Measurements from ENCODE around the gene TBC1D8. TPM values are rescaled to one million over a fixed set of nuclear protein-coding genes. Genes with fewer than 3 reads are reported as not detected.

The TBC1D8 gene
- 2.7 TPM for polyA plus RNA-seq (2013, experiment 1 of 2)
- 2.9 TPM for polyA plus RNA-seq (2013, experiment 2 of 2)

DNA sequence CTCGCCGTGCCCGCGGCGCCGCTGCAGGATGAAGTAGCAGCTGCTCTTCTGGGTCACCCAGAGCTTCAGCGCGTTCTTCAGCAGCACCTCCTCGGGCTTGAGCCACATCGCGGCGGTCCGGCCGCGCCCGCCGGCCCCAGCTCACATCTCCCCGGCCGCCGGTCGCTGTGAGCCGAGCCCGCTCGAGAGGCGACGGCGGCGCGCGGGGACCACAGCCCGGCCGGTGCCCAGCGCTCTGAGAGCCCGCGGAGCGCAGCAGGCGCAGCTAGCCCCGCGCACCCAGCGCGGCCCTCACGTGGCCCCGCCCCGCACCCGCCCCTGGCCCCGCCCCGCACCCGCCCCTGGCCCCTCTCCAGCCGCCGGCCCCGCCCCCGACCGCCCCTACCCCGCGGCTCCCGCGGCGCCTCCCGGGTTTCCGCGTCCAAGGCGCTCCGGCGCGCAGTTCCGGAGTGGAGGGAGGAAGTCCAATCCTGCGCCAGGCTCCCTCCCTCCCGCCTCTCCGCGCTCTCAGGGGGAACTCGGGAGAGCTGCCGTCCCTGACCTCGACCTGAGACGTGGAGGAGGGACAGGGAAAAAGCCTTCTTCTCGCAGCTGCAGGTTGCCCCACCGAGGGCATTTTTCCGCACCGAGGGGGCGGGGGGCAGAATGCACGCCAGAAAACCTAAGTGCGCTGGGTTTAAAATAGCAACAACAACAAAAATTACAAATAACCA lies at the start of gene TBC1D8:
TSS of gene TBC1D8 (minus strand) at position 237 of the 713 bp plus-strand sequence. CDS start at position 108, 129 bp downstream.
- H2BK15ac ChIP-seq (ENCODE audit: low read length): no peak within 1 kb of the TSS
- H3K18ac ChIP-seq (ENCODE audit: low read length): peak within 1 kb of the TSS; percentile 75
- no peak within 1 kb of the TSS for H3K14ac ChIP-seq (ENCODE audit: low read length)
- no peak within 1 kb of the TSS for H2BK12ac ChIP-seq (ENCODE audit: low read length)
- peak within 1 kb of the TSS; percentile 3 for H2BK120ac ChIP-seq (ENCODE audit: low read depth, low read length)
- peak; percentile 76 for DNase-seq (ENCODE audit: low spot score)
- H3K36me3 ChIP-seq (replicated peaks in 1 of 2; ENCODE audit: control insufficient read depth in 2 of 2, insufficient read depth in 2 of 2, low read length in 2 of 2): no peaks in the 10 kb centered on the region
- H4K8ac ChIP-seq (ENCODE audit: low read depth, low read length): no peak within 1 kb of the TSS
- H4K91ac ChIP-seq (ENCODE audit: low read depth, low read length, poor library complexity): no peak within 1 kb of the TSS
- H2AFZ ChIP-seq (ENCODE audit: low read length): peak within 1 kb of the TSS; percentile 98
- no peak within 1 kb of the TSS for H2AK5ac ChIP-seq (ENCODE audit: low read depth, low read length)
- H2BK5ac ChIP-seq (ENCODE audit: low read length): no peak within 1 kb of the TSS
- H3K4me3 ChIP-seq (ENCODE audit: low read length in 2 of 2): peak within 1 kb of the TSS; percentile 58 to 82
- H3K4me1 ChIP-seq (ENCODE audit: control insufficient read depth in 2 of 2, insufficient read depth in 1 of 2, low read depth in 1 of 2, low read length in 2 of 2): peaks cover 6 to 17% of the 10 kb centered on the region in 2 donors
- H3K23ac ChIP-seq (ENCODE audit: low read depth, low read length, poor library complexity): peak within 1 kb of the TSS; percentile 29
- no peak within 1 kb of the TSS for H3K4ac ChIP-seq (ENCODE audit: low read length)
- no CpG with 5 or more reads among the region's 81 CpGs for WGBS, 2 donors (ENCODE audit: extremely low coverage in 2 of 2, insufficient read length in 2 of 2, insufficient replicate concordance in 1 of 2)
- peak within 1 kb of the TSS; percentile 78 for H3K4me2 ChIP-seq (ENCODE audit: insufficient read depth, low read length, poor library complexity, severe bottlenecking)
- peaks cover 4 to 50% (median 26%) of the 10 kb centered on the region in 3 experiments for H3K27me3 ChIP-seq (ENCODE audit: control insufficient read depth in 3 of 3, insufficient read depth in 3 of 3, low read depth in 1 of 3, low read length in 3 of 3)
- H3K9ac ChIP-seq (ENCODE audit: low read depth, low read length, poor library complexity): peak within 1 kb of the TSS; percentile 63
- no peaks in the 10 kb centered on the region for H3K79me1 ChIP-seq (ENCODE audit: low read depth, low read length)
- no peaks in the 10 kb centered on the region for H3K9me3 ChIP-seq (replicated peaks in 1 of 2; ENCODE audit: control insufficient read depth in 2 of 2, insufficient read depth in 1 of 2, low read depth in 1 of 2, low read length in 2 of 2)
- H3K27ac ChIP-seq (replicated peaks; ENCODE audit: low read length): no peak within 1 kb of the TSS

- Histone ChIP-seq H3K23ac (ENCODE audit: low read depth, low read length, poor library complexity) (no peak overlapping the region), H3K4me1 (ENCODE audit: control insufficient read depth in 2 of 2, insufficient read depth in 1 of 2, low read depth in 1 of 2, low read length in 2 of 2) (no peaks in the 10 kb centered on the region), H2AFZ (ENCODE audit: low read length) (no peak overlapping the region), H3K4me2 (ENCODE audit: insufficient read depth, low read length, poor library complexity, severe bottlenecking) (no peak overlapping the region), H3K36me3 (replicated peaks in 1 of 2; ENCODE audit: control insufficient read depth in 2 of 2, insufficient read depth in 2 of 2, low read length in 2 of 2) (no peaks in the 10 kb centered on the region), H3K27me3 (ENCODE audit: control insufficient read depth in 3 of 3, insufficient read depth in 3 of 3, low read depth in 1 of 3, low read length in 3 of 3) (no peaks in the 10 kb centered on the region), H3K18ac (ENCODE audit: low read length) (no peak overlapping the region), H3K79me1 (ENCODE audit: low read depth, low read length) (no peaks in the 10 kb centered on the region), H3K27ac (replicated peaks; ENCODE audit: low read length) (no peak overlapping the region), H3K9me3 (replicated peaks in 1 of 2; ENCODE audit: control insufficient read depth in 2 of 2, insufficient read depth in 1 of 2, low read depth in 1 of 2, low read length in 2 of 2) (no peaks in the 10 kb centered on the region), H2AK5ac (ENCODE audit: low read depth, low read length) (no peak overlapping the region), H3K9ac (ENCODE audit: low read depth, low read length, poor library complexity) (no peak overlapping the region), H3K4me3 (ENCODE audit: low read length in 2 of 2) (no peak overlapping the region), H2BK15ac (ENCODE audit: low read length) (no peak overlapping the region), H2BK120ac (ENCODE audit: low read depth, low read length) (no peak overlapping the region), H2BK5ac (ENCODE audit: low read length) (no peak overlapping the region), H4K91ac (ENCODE audit: low read depth, low read length, poor library complexity) (no peak overlapping the region), H3K14ac (ENCODE audit: low read length) (no peak overlapping the region), H2BK12ac (ENCODE audit: low read length) (no peak overlapping the region), H4K8ac (ENCODE audit: low read depth, low read length) (no peak overlapping the region), H3K4ac (ENCODE audit: low read length) (no peak overlapping the region)
- no CpG with 5 or more reads among the region's 2 CpGs for WGBS, 2 donors (ENCODE audit: extremely low coverage in 2 of 2, insufficient read length in 2 of 2, insufficient replicate concordance in 1 of 2)
- no peak for DNase-seq (ENCODE audit: low spot score)
Observed at GRCh38 chr2:101200676-101201075, 49.5 kb upstream of the TBC1D8 start.

DNA sequence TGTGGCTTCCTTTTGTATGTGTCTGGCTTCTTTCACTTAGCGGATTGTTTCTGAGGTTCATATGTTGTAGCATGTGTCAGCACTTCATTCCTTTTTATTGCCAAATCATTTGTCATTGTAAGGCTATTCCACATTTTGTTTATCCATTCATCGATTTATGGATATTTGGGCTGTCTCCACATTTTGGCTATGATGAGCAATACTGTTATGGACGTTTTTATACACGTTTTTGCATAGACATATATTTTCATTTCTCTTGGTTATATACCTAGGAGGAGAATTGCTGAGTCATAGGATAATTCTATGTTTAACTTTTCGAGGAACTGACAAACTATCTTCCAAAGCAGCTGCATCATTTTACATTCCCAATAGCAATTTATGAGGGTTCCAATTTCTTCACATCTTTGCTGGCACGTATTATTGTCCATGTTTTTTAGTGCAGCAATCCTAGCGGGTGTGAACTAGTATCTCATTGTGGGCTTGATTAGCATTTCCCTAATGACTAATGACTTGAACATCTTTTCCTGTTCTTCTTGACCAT lies 48.1 kb upstream of the TBC1D8 start:
- H3K4me1 ChIP-seq (ENCODE audit: control insufficient read depth in 2 of 2, insufficient read depth in 1 of 2, low read depth in 1 of 2, low read length in 2 of 2): no peaks in the 10 kb centered on the region
- no peak overlapping the region for H3K4me3 ChIP-seq (ENCODE audit: low read length in 2 of 2)
- H2BK120ac ChIP-seq (ENCODE audit: low read depth, low read length): no peak overlapping the region
- DNase-seq (ENCODE audit: low spot score): no peak
- H3K36me3 ChIP-seq (replicated peaks in 1 of 2; ENCODE audit: control insufficient read depth in 2 of 2, insufficient read depth in 2 of 2, low read length in 2 of 2): no peaks in the 10 kb centered on the region
- no peak overlapping the region for H4K91ac ChIP-seq (ENCODE audit: low read depth, low read length, poor library complexity)
- H2BK12ac ChIP-seq (ENCODE audit: low read length): no peak overlapping the region
- H2BK15ac ChIP-seq (ENCODE audit: low read length): no peak overlapping the region
- H3K9me3 ChIP-seq (replicated peaks in 1 of 2; ENCODE audit: control insufficient read depth in 2 of 2, insufficient read depth in 1 of 2, low read depth in 1 of 2, low read length in 2 of 2): no peaks in the 10 kb centered on the region
- H3K27ac ChIP-seq (replicated peaks; ENCODE audit: low read length): no peak overlapping the region
- no peak overlapping the region for H2AK5ac ChIP-seq (ENCODE audit: low read depth, low read length)
- H2BK5ac ChIP-seq (ENCODE audit: low read length): no peak overlapping the region
- no peaks in the 10 kb centered on the region for H3K27me3 ChIP-seq (ENCODE audit: control insufficient read depth in 3 of 3, insufficient read depth in 3 of 3, low read depth in 1 of 3, low read length in 3 of 3)
- H3K79me1 ChIP-seq (ENCODE audit: low read depth, low read length): no peaks in the 10 kb centered on the region
- no peak overlapping the region for H3K14ac ChIP-seq (ENCODE audit: low read length)
- no CpG with 5 or more reads among the region's 7 CpGs for WGBS, 2 donors (ENCODE audit: extremely low coverage in 2 of 2, insufficient read length in 2 of 2, insufficient replicate concordance in 1 of 2)
- no peak overlapping the region for H3K4me2 ChIP-seq (ENCODE audit: insufficient read depth, low read length, poor library complexity, severe bottlenecking)
- no peak overlapping the region for H3K4ac ChIP-seq (ENCODE audit: low read length)
- H3K18ac ChIP-seq (ENCODE audit: low read length): no peak overlapping the region
- H3K23ac ChIP-seq (ENCODE audit: low read depth, low read length, poor library complexity): no peak overlapping the region
- no peak overlapping the region for H2AFZ ChIP-seq (ENCODE audit: low read length)
- no peak overlapping the region for H3K9ac ChIP-seq (ENCODE audit: low read depth, low read length, poor library complexity)
- no peak overlapping the region for H4K8ac ChIP-seq (ENCODE audit: low read depth, low read length)

GRCh38 chr2:101197814-101198213 lies 46.6 kb upstream of the TBC1D8 start:
- DNase-seq (ENCODE audit: low spot score): no peak
- H2BK12ac ChIP-seq (ENCODE audit: low read length): no peak overlapping the region
- no peak overlapping the region for H3K27ac ChIP-seq (replicated peaks; ENCODE audit: low read length)
- H2BK15ac ChIP-seq (ENCODE audit: low read length): no peak overlapping the region
- H3K4ac ChIP-seq (ENCODE audit: low read length): no peak overlapping the region
- no CpG with 5 or more reads among the region's 12 CpGs for WGBS, 2 donors (ENCODE audit: extremely low coverage in 2 of 2, insufficient read length in 2 of 2, insufficient replicate concordance in 1 of 2)
- H2BK5ac ChIP-seq (ENCODE audit: low read length): no peak overlapping the region
- no peak overlapping the region for H3K14ac ChIP-seq (ENCODE audit: low read length)
- no peak overlapping the region for H2AK5ac ChIP-seq (ENCODE audit: low read depth, low read length)
- no peaks in the 10 kb centered on the region for H3K9me3 ChIP-seq (replicated peaks in 1 of 2; ENCODE audit: control insufficient read depth in 2 of 2, insufficient read depth in 1 of 2, low read depth in 1 of 2, low read length in 2 of 2)
- H2AFZ ChIP-seq (ENCODE audit: low read length): no peak overlapping the region
- H2BK120ac ChIP-seq (ENCODE audit: low read depth, low read length): no peak overlapping the region
- H3K9ac ChIP-seq (ENCODE audit: low read depth, low read length, poor library complexity): no peak overlapping the region
- H3K4me2 ChIP-seq (ENCODE audit: insufficient read depth, low read length, poor library complexity, severe bottlenecking): no peak overlapping the region
- no peaks in the 10 kb centered on the region for H3K36me3 ChIP-seq (replicated peaks in 1 of 2; ENCODE audit: control insufficient read depth in 2 of 2, insufficient read depth in 2 of 2, low read length in 2 of 2)
- no peak overlapping the region for H3K4me3 ChIP-seq (ENCODE audit: low read length in 2 of 2)
- no peaks in the 10 kb centered on the region for H3K79me1 ChIP-seq (ENCODE audit: low read depth, low read length)
- no peak overlapping the region for H4K91ac ChIP-seq (ENCODE audit: low read depth, low read length, poor library complexity)
- no peaks in the 10 kb centered on the region for H3K27me3 ChIP-seq (ENCODE audit: control insufficient read depth in 3 of 3, insufficient read depth in 3 of 3, low read depth in 1 of 3, low read length in 3 of 3)
- no peak overlapping the region for H3K23ac ChIP-seq (ENCODE audit: low read depth, low read length, poor library complexity)
- H3K4me1 ChIP-seq (ENCODE audit: control insufficient read depth in 2 of 2, insufficient read depth in 1 of 2, low read depth in 1 of 2, low read length in 2 of 2): no peaks in the 10 kb centered on the region
- no peak overlapping the region for H4K8ac ChIP-seq (ENCODE audit: low read depth, low read length)
- no peak overlapping the region for H3K18ac ChIP-seq (ENCODE audit: low read length)

All from neuronal stem cell (in vitro differentiated cells).